ENCODE results near the gene C17orf75. TPM values are rescaled to one million over a fixed set of nuclear protein-coding genes. Genes with fewer than 3 reads are reported as not detected.

The C17orf75 gene
- total RNA-seq, 2 donors from 2014 or later, result 15.3 to 16.3 TPM

DNA sequence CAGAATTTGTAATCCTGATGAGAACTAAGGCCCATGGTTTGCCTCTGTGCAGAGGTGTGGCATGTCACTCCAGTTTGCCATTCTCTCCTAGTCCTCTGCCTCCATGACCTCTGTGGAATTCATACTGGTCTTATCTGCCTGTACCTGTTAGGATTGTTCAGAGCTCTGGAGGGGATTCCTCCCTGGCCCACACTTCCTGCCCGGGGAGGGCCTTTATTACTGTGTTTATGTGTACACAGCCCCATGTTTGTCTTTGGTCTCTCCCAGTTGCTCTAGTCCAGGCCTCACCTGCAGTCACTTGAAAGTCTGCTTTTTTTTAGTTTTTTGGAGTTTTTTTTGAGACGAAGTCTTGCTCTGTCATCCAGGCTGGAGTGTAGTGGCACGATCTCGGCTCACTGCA, 39.9 kb downstream of the C17orf75 start:
- Histone ChIP-seq H3K4me3 (no peak overlapping the region), H3K4me1 (replicated peaks) (peaks cover 6% of the 10 kb centered on the region), H3K27me3 (replicated peaks; ENCODE audit: insufficient read depth) (no peaks in the 10 kb centered on the region), H3K27ac (no peak overlapping the region), H3K36me3 (no peaks in the 10 kb centered on the region), H3K9me3 (no peaks in the 10 kb centered on the region)
- 80% methylated on average over 4 of the region's 4 CpGs for WGBS
- intact Hi-C loops (cut with DNase I), result no loop called here
- no peak for DNase-seq (ENCODE audit: low spot score)
- TF ChIP-seq POLR2AphosphoS5 (IDR thresholded peaks at IDR 0.05), result no peak
- no peak for TF ChIP-seq POLR2A (IDR thresholded peaks at IDR 0.05)
- TF ChIP-seq, protein P1, sequence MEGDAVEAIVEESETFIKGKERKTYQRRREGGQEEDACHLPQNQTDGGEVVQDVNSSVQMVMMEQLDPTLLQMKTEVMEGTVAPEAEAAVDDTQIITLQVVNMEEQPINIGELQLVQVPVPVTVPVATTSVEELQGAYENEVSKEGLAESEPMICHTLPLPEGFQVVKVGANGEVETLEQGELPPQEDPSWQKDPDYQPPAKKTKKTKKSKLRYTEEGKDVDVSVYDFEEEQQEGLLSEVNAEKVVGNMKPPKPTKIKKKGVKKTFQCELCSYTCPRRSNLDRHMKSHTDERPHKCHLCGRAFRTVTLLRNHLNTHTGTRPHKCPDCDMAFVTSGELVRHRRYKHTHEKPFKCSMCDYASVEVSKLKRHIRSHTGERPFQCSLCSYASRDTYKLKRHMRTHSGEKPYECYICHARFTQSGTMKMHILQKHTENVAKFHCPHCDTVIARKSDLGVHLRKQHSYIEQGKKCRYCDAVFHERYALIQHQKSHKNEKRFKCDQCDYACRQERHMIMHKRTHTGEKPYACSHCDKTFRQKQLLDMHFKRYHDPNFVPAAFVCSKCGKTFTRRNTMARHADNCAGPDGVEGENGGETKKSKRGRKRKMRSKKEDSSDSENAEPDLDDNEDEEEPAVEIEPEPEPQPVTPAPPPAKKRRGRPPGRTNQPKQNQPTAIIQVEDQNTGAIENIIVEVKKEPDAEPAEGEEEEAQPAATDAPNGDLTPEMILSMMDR (IDR thresholded peaks at IDR 0.05), result no peak

DNA sequence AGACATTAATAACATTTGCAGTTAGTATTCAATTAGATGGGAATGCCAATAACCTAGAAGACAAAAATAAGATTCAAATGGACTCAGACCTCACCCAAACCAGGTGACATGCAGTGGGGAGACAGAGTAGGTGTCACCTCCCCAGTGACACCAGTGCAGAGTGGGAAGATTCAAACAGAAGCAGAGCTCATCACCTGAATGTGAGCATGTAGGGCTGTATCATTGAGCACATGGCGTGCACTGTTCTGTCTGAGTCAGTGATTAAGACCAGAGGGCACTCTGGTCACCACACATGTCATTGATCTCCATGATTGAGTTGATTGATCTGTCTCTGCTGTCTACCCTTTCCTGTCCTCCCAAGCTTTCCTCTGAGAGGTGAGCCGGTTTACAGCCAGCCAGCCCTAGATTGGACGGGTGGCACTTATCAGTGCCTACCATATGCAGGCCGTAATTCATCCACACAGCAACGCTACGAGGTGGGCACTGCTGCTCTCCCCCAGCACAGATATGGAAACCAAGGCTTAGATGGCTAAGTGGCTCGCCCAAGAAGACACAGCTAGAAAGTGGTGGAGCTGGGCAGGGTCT, 42.3 kb downstream of the C17orf75 start:
- Histone ChIP-seq H3K36me3 (no peaks in the 10 kb centered on the region), H3K27ac (no peak overlapping the region), H3K27me3 (replicated peaks; ENCODE audit: insufficient read depth) (no peaks in the 10 kb centered on the region), H3K9me3 (no peaks in the 10 kb centered on the region), H3K4me3 (no peak overlapping the region), H3K4me1 (replicated peaks) (peaks cover 6% of the 10 kb centered on the region)
- 97% methylated on average over 7 of the region's 7 CpGs for WGBS
- intact Hi-C loops (cut with DNase I), result no loop called here
- no peak for DNase-seq (ENCODE audit: low spot score)
- TF ChIP-seq, protein P1 (IDR thresholded peaks at IDR 0.05), result no peak
- TF ChIP-seq POLR2AphosphoS5 (IDR thresholded peaks at IDR 0.05) (no peak), POLR2A (IDR thresholded peaks at IDR 0.05) (no peak)

DNA sequence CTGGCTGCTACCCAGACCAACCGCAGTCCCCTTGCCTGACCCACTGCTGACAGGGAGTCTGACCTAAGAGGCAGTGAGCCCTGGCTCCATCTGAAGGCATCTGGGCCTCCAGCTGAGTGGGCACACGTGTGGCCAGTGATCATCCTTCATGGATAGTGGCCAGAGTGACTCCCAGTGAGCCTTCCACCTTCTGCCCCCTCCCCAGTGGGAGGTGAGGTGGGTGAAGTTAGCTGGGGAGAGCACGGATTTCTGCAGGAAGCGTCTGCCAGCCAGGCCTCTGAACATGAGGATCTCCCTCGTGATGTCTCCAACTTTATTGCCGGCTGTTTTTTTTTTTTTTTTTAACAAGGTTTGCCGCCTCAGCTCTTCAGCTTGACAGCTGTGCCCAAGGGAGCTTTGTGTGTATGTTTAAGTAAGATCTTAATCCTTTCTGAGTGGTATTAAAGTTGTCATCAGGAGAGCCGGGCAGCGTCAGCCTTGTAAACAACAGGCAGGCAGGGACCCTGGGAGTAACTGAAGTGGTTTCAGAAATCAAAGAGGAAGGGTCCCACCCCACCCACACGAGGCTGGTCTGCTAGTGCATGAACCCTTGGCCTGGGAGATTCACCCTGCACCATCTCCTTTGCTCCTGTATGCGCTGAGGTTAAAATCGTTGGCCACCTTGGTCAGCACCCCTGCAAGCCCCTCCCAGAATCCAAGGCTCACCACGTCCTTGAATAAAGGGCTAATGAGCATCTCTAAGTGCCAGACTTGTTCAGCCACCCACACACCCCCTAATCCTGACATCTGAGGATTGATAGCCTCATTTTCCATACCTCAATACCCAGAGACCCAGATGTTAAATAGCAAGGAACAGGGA, 43.0 kb downstream of the C17orf75 start:
- H3K27ac ChIP-seq, result peak overlapping the region; percentile 59 to 60

DNA sequence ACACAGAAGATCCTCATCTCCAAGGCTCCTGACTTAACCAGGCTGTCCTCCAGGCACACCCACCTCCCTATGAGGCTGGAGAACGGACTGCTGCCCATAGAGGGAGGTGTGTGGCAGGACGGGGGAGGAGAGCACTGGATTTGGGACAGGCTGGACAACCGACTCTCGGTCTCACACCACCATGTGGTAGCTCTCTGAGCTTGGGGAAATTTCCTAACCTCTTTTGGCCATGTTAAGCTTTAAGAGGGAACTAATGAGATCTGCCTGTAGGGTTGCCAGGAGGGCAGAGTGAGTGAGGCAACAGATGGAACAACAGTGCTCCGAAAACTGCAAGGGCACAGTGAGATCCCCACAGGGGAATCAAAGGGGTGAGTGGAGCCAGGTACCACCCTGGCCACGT, 43.7 kb downstream of the C17orf75 start:
- no peak for TF ChIP-seq POLR2A (IDR thresholded peaks at IDR 0.05)
- TF ChIP-seq POLR2AphosphoS5 (IDR thresholded peaks at IDR 0.05), result no peak
- TF ChIP-seq, protein P1 (IDR thresholded peaks at IDR 0.05), result no peak
- intact Hi-C loops (cut with DNase I), result no loop called here
- 55% methylated on average over 6 of the region's 6 CpGs for WGBS
- no peaks in the 10 kb centered on the region for H3K27me3 ChIP-seq (replicated peaks; ENCODE audit: insufficient read depth)
- DNase-seq (ENCODE audit: low spot score), result no peak
- peaks cover 6% of the 10 kb centered on the region for H3K4me1 ChIP-seq (replicated peaks)
- H3K27ac ChIP-seq, result peak overlapping the region; percentile 59 to 60
- no peaks in the 10 kb centered on the region for H3K36me3 ChIP-seq
- H3K9me3 ChIP-seq, result no peaks in the 10 kb centered on the region
- H3K4me3 ChIP-seq, result no peak overlapping the region

More for the DNA sequence above, 43.0 kb downstream of the C17orf75 start:
- 28% methylated on average over 13 of the region's 13 CpGs for WGBS
- TF ChIP-seq, protein P1 (IDR thresholded peaks at IDR 0.05), result no peak
- peak; percentile 78 for TF ChIP-seq POLR2AphosphoS5 (IDR thresholded peaks at IDR 0.05)
- intact Hi-C loops (cut with DNase I), result no loop called here
- DNase-seq (ENCODE audit: low spot score), result peak; percentile 66
- Histone ChIP-seq H3K9me3 (no peaks in the 10 kb centered on the region), H3K27me3 (replicated peaks; ENCODE audit: insufficient read depth) (no peaks in the 10 kb centered on the region), H3K4me1 (replicated peaks) (peaks cover 6% of the 10 kb centered on the region), H3K4me3 (no peak overlapping the region), H3K36me3 (no peaks in the 10 kb centered on the region)

Data from prostate gland (tissue), 2 donors.